Right lobe of liver (tissue), 6 donors: ENCODE results near the gene STX1A. TPM values are rescaled to one million over a fixed set of nuclear protein-coding genes. Genes with fewer than 3 reads are reported as not detected.

Experiments used
- ATAC-seq, 4 donors: fragments of 200-7000 bp; cut with Tn5 transposase; one replicate each; pipeline ENCODE4 v1.9.1; 2020; ENCODE audit warnings: mild to moderate bottlenecking in 4 of 4, moderate library complexity in 4 of 4
- DNase-seq, 3 donors: peaks; one replicate each; pipeline ENCODE4 v3.0.0-alpha.2; 2020
- H3K27ac ChIP-seq, 3 donors: fragments of 200-600 bp; one replicate each; pipeline ENCODE4 v1.8.0; 2022
- H3K27me3 ChIP-seq, 2 donors: fragments of 200-600 bp; one replicate each; pipeline ENCODE4 v1.8.0; 2022
- H3K36me3 ChIP-seq, 4 donors: fragments of 200-600 bp; sonication (generic) in 1 of 4; one replicate each; pipeline versions ENCODE4 v1.5.1 to v1.8.0; 2017 to 2022; ENCODE audit warnings: control low read depth in 1 of 4
- H3K4me1 ChIP-seq, 4 donors: fragments of 200-600 bp; sonication (generic) in 1 of 4; one replicate each; pipeline versions ENCODE4 v1.5.1 to v1.8.0; 2017 to 2022; ENCODE audit warnings: control low read depth in 1 of 4
- H3K4me3 ChIP-seq, 3 donors: fragments of 200-600 bp; one replicate each; pipeline ENCODE4 v1.8.0; 2022
- H3K9me3 ChIP-seq, 4 donors: fragments of 200-600 bp; sonication (generic) in 1 of 4; one replicate each; pipeline versions ENCODE4 v1.5.1 to v1.8.0; 2017 to 2022; ENCODE audit warnings: control low read depth in 1 of 4
- POLR2A ChIP-seq: fragments of 450-650 bp; IDR thresholded peaks from one replicate; pipeline ENCODE4 v1.6.1; 2017; ENCODE audit warnings: antibody characterized with exemption, mild to moderate bottlenecking
- WGBS: methylation state at CpG from one replicate; pipeline ENCODE4 v1.1.6; 2018; ENCODE audit warnings: low coverage, low lambda C conversion rate; ENCODE audit not compliant: insufficient coverage; ENCODE audit errors: missing lambda C conversion rate; 5-methylcytosine and 5-hydroxymethylcytosine counted together
- intact Hi-C, 2 donors: fragments of 100-400 bp; cut with DNase I; formaldehyde crosslinking; loops; one replicate each; pipeline versions ENCODE4 v1.11.2 to v1.14.1; 2022
- total RNA-seq, 6 experiments: library from RNA; depleted of rRNA in 2 of 6; stranded (reverse); fragments of >200 nt in 2 of 6; fragmentation: NEBNext Ultra II Directional in 3 of 6; extraction: Animal tissue kit (Norgen Biotek cat#: 25700) in 3 of 6; gene quantifications; one replicate each; pipeline versions ENCODE4 v1.1.0 to v1.2.4, GENCODE V29; 2016 to 2023
- TF ChIP-seq, protein P1 (sequence below), 4 donors: fragments of 200-600 bp in 3 of 4; fragments of 450-650 bp in 1 of 4; IDR thresholded peaks; one replicate each; pipeline versions ENCODE4 v1.5.1 to v1.8.0; 2016 to 2022; ENCODE audit warnings: antibody characterized with exemption in 4 of 4, mild to moderate bottlenecking in 2 of 4
- donor health status: DM: no; HTN: yes; CAD: no.
- donor health status: DM: no; HTN: no; CAD: no.
- donor health status: DM: no; HTN: no; CAD: no.
- donor health status: DM: no; HTN: yes; CAD: no.
- donor health status: DM: no; HTN: yes; CAD: no.

STX1A gene
- total RNA-seq, 6 experiments from 2014 or later = 1.4 to 2.8 (median 1.9) TPM

DNA sequence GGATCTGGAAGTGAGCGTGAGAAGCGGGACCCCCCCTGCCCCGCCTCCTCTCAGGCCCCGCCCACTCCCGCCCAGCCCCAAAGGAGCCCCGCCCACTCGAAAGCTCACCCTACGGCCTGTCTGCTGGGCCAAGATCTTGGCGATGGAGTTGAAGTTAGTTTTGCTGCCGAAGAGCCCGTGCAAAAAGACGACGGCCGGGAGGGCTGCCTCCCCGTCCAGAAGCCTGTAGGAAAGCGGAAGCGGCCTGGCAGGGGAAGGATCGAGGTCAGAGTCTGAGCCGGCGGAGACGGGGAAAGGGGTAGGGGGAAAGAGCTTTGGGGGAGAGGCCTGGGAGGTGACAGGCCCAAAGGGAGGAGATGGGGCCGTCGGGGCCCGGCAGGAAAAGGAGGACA is 18.7 kb upstream of the STX1A start:
- no peaks in the 10 kb centered on the region for H3K36me3 ChIP-seq
- no peak for TF ChIP-seq POLR2A
- TF ChIP-seq, protein P1, sequence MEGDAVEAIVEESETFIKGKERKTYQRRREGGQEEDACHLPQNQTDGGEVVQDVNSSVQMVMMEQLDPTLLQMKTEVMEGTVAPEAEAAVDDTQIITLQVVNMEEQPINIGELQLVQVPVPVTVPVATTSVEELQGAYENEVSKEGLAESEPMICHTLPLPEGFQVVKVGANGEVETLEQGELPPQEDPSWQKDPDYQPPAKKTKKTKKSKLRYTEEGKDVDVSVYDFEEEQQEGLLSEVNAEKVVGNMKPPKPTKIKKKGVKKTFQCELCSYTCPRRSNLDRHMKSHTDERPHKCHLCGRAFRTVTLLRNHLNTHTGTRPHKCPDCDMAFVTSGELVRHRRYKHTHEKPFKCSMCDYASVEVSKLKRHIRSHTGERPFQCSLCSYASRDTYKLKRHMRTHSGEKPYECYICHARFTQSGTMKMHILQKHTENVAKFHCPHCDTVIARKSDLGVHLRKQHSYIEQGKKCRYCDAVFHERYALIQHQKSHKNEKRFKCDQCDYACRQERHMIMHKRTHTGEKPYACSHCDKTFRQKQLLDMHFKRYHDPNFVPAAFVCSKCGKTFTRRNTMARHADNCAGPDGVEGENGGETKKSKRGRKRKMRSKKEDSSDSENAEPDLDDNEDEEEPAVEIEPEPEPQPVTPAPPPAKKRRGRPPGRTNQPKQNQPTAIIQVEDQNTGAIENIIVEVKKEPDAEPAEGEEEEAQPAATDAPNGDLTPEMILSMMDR (IDR thresholded peaks at IDR 0.05) = no peak
- peak overlapping the region; percentile 84 to 93 (median 91) for H3K4me3 ChIP-seq
- no peaks in the 10 kb centered on the region for H3K9me3 ChIP-seq
- DNase-seq = peak in 2 of 3 donors; percentile 67 to 68
- H3K4me1 ChIP-seq = peaks cover 0 to 8% (median 1%) of the 10 kb centered on the region in 4 donors
- peak; percentile 8 to 29 (median 16) for ATAC-seq
- peak overlapping the region; percentile 63 to 72 (median 64) for H3K27ac ChIP-seq
- intact Hi-C loops = loop anchor here in 1 of 2 donors (10.0 kb wide), 1 partner anchor 117 kb away; no protein-coding TSS in a partner anchor
- H3K27me3 ChIP-seq = no peaks in the 10 kb centered on the region
- WGBS = under 1% methylated on average over 16 of the region's 24 CpGs

DNA sequence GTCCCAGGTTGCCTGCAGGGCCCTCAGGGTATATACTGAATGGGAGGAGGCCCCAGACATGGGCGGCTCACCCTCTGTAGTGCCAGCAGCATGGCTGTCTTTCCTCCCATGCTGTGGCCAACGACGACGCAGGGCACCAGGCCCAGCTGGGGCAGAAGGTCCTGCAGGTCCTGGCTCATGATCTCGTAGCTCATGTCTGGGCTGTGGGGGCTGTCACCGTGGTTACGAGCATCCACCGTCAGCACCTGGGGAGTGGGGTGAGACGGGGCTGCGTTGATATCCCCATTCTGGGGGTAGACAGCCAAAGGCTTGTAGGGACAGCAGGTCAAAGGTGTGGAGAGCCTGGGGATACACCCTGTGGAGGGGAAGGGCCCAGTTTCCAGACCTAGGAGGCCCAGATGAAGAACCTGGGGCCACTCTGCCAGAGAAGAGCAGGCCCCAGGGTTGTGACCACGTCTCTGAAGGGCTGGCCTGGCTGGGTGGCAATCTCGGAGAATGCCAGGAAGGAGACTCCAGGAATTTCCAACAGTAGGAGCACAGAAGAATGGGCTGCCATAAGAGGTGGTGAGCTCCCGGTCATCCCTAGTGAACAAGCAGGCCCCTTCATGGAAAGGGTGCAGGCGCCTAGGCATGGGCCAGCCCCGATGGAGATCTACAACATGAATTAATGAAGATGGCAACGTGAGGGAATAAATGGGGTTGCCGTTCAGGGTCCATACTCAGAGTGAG is 18.2 kb upstream of the STX1A start:
- Histone ChIP-seq H3K36me3 (no peaks in the 10 kb centered on the region), H3K9me3 (no peaks in the 10 kb centered on the region), H3K27ac (no peak overlapping the region), H3K4me1 (peaks cover 0 to 8% (median 1%) of the 10 kb centered on the region in 4 donors), H3K27me3 (no peaks in the 10 kb centered on the region), H3K4me3 (peak overlapping the region; percentile 84 to 93 (median 91))
- TF ChIP-seq, protein P1 (IDR thresholded peaks at IDR 0.05) = no peak
- no peak for TF ChIP-seq POLR2A
- WGBS = 64% methylated on average over 4 of the region's 17 CpGs
- intact Hi-C loops = loop anchor here in 1 of 2 donors (10.0 kb wide), 1 partner anchor 117 kb away; no protein-coding TSS in a partner anchor
- DNase-seq (no peak), ATAC-seq (no peak)

DNA sequence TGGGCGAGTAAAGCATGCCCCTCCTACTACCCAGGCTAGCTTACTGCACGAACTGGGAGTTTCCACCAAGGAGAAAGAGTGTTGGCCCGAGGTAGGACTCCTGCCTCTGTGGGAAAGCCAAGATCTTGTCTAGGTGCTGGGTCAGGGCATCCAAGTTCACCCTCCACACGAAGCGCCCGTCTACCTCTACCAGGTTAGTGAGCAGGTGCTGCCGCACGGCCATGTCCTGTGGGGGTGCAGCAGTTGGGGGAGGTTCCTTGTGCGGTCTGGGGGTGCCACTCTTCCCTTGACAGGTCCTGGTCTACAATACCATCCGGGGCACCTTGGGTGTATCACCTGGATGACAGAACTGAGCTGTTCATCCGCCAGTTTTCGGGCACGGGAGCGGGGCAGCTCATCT is 17.4 kb upstream of the STX1A start:
- H3K36me3 ChIP-seq = no peaks in the 10 kb centered on the region
- no peak for ATAC-seq
- TF ChIP-seq, protein P1 (IDR thresholded peaks at IDR 0.05) = no peak
- H3K27ac ChIP-seq = no peak overlapping the region
- WGBS = 100% methylated on average over 4 of the region's 14 CpGs
- H3K27me3 ChIP-seq = no peaks in the 10 kb centered on the region
- DNase-seq = no peak
- H3K4me1 ChIP-seq = peaks cover 0 to 3% (median 1%) of the 10 kb centered on the region in 4 donors
- no peaks in the 10 kb centered on the region for H3K9me3 ChIP-seq
- intact Hi-C loops = loop anchor here in 1 of 2 donors (10.0 kb wide), 1 partner anchor 118 kb away; no protein-coding TSS in a partner anchor
- H3K4me3 ChIP-seq = no peak overlapping the region

DNA sequence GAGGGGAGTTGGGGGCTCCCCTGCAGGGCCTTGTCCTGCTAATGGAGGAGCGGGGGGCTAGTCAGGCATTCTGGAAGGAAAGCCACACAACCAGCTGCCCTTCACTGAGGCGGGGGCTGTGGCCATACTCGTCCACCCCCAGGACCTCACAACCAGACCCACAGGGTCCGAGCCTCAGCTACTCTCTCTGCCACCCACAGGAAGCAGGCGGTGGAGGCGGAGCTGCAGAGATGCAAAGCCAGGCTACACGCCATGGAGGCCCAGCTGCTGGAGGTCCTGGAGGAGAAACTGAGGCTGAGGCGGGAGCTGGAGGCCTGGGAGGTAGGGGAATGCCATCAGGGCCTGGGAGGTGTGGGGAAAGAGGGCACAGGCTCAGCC is 16.0 kb upstream of the STX1A start:
- intact Hi-C loops = loop anchor here in 1 of 2 donors (10.0 kb wide), 1 partner anchor 119 kb away; no protein-coding TSS in a partner anchor
- TF ChIP-seq, protein P1 (IDR thresholded peaks at IDR 0.05) = no peak
- no peak for TF ChIP-seq POLR2A
- H3K9me3 ChIP-seq = no peaks in the 10 kb centered on the region
- H3K36me3 ChIP-seq = no peaks in the 10 kb centered on the region
- H3K4me1 ChIP-seq = peaks cover 0 to 3% (median 1%) of the 10 kb centered on the region in 4 donors
- no peak overlapping the region for H3K4me3 ChIP-seq
- ATAC-seq (no peak), DNase-seq (no peak)
- 88% methylated on average over 6 of the region's 8 CpGs for WGBS
- no peak overlapping the region for H3K27ac ChIP-seq
- no peaks in the 10 kb centered on the region for H3K27me3 ChIP-seq
